Epidermal melanocyte (primary cell): ENCODE data around the gene RNU5B-1.
"Not testable (repeated sequence)": the region's sequence is repeated elsewhere in the genome, so short reads cannot be mapped to it uniquely, and the experiment has no call there.

ENCODE experiments used
- DNase-seq: peaks from one replicate; pipeline ENCODE4 v3.0.0; 2011; ENCODE audit warnings: low spot score; ENCODE audit not compliant: insufficient read length

RNU5B-1 gene

GRCh38 chr15:65343374-65343981 is 39.0 kb downstream of the RNU5B-1 start:
- DNase-seq = no peak

- no peak for DNase-seq
Observed at GRCh38 chr15:65344214-65344913, 39.9 kb downstream of the RNU5B-1 start.

- DNase-seq = no peak
Observed at GRCh38 chr15:65344914-65345275, 40.4 kb downstream of the RNU5B-1 start.

- DNase-seq = no peak
Observed at GRCh38 chr15:65346856-65347598, 42.5 kb downstream of the RNU5B-1 start.

- DNase-seq = not testable (repeated sequence)
Observed at GRCh38 chr15:65347756-65348155, 43.3 kb downstream of the RNU5B-1 start.

- DNase-seq = no peak
Observed at GRCh38 chr15:65349338-65349737, 44.9 kb downstream of the RNU5B-1 start.

GRCh38 chr15:65351972-65352371 is 47.5 kb downstream of the RNU5B-1 start:
- DNase-seq = not testable (repeated sequence)
